Mesendoderm (in vitro differentiated cells): Measurements from ENCODE around the gene NAB1.
A peak's percentile ranks its signal among the peaks of the same experiment; 100 is the strongest.

Experiments used
- DNase-seq: peaks from one replicate; pipeline ENCODE4 v3.0.0; 2013
- H2AK5ac ChIP-seq: 2 replicates; pipeline ENCODE4 v1.6.1; 2013; ENCODE audit warnings: low read length, inconsistent platforms
- H2BK120ac ChIP-seq: 2 replicates; pipeline ENCODE4 v1.6.1; 2013; ENCODE audit warnings: low read depth, mild to moderate bottlenecking, low read length, moderate library complexity, mixed read lengths
- H2BK15ac ChIP-seq: replicated peaks from 2 replicates; pipeline ENCODE4 v1.6.1; 2013; ENCODE audit warnings: low read depth, mild to moderate bottlenecking, moderate library complexity
- H2BK5ac ChIP-seq: 2 replicates; pipeline ENCODE4 v1.6.1; 2013; ENCODE audit warnings: low read length, inconsistent platforms
- H3K18ac ChIP-seq: 2 replicates; pipeline ENCODE4 v1.6.1; 2013; ENCODE audit warnings: mild to moderate bottlenecking, low read length, mixed read lengths
- H3K23ac ChIP-seq: one replicate; pipeline ENCODE4 v1.6.1; 2013; ENCODE audit warnings: low read length
- H3K27ac ChIP-seq: 2 replicates; pipeline ENCODE4 v1.5.1; 2013; ENCODE audit warnings: low read depth, mild to moderate bottlenecking, inconsistent platforms, low read length, moderate library complexity
- H3K27me3 ChIP-seq: 2 replicates; pipeline ENCODE4 v1.6.1; 2013; ENCODE audit warnings: low read length, control low read depth, mild to moderate bottlenecking, inconsistent platforms; ENCODE audit not compliant: insufficient read depth, poor library complexity
- H3K36me3 ChIP-seq: 2 replicates; pipeline ENCODE4 v1.6.1; 2013; ENCODE audit warnings: low read length, inconsistent platforms; ENCODE audit not compliant: control insufficient read depth, insufficient read depth
- H3K4ac ChIP-seq: one replicate; pipeline ENCODE4 v1.6.1; 2013; ENCODE audit warnings: low read depth, mild to moderate bottlenecking, low read length, moderate library complexity
- H3K4me1 ChIP-seq: 2 replicates; pipeline ENCODE4 v1.6.1; 2013; ENCODE audit warnings: low read depth, low read length, inconsistent platforms; ENCODE audit not compliant: control insufficient read depth
- H3K4me2 ChIP-seq: 2 replicates; pipeline ENCODE4 v1.6.1; 2013; ENCODE audit warnings: low read length
- H3K4me3 ChIP-seq: 2 replicates; pipeline ENCODE4 v1.5.1; 2013; ENCODE audit warnings: mild to moderate bottlenecking, low read length
- H3K56ac ChIP-seq: one replicate; pipeline ENCODE4 v1.6.1; 2013; ENCODE audit warnings: low read length
- H3K79me1 ChIP-seq: 2 replicates; pipeline ENCODE4 v1.6.1; 2013; ENCODE audit warnings: low read length, inconsistent platforms
- H3K79me2 ChIP-seq: 2 replicates; pipeline ENCODE4 v1.6.1; 2013; ENCODE audit warnings: mild to moderate bottlenecking, low read length; ENCODE audit not compliant: control insufficient read depth, insufficient read depth
- H3K9ac ChIP-seq: 2 replicates; pipeline ENCODE4 v1.6.1; 2013; ENCODE audit warnings: low read length, inconsistent platforms
- H4K5ac ChIP-seq: one replicate; pipeline ENCODE4 v1.6.1; 2013; ENCODE audit warnings: low read length
- H4K8ac ChIP-seq: one replicate; pipeline ENCODE4 v1.6.1; 2013; ENCODE audit warnings: low read depth, mild to moderate bottlenecking, control low read depth, low read length, moderate library complexity
- WGBS: extraction: QIAGEN DNeasy Blood & Tissue Kit; methylation state at CpG from one replicate; pipeline ENCODE4 v1.1.7; 2013; ENCODE audit warnings: low lambda C conversion rate, missing lambda C conversion rate; ENCODE audit not compliant: insufficient coverage; ENCODE audit errors: extremely low coverage; 5-methylcytosine and 5-hydroxymethylcytosine counted together

The NAB1 gene

DNA sequence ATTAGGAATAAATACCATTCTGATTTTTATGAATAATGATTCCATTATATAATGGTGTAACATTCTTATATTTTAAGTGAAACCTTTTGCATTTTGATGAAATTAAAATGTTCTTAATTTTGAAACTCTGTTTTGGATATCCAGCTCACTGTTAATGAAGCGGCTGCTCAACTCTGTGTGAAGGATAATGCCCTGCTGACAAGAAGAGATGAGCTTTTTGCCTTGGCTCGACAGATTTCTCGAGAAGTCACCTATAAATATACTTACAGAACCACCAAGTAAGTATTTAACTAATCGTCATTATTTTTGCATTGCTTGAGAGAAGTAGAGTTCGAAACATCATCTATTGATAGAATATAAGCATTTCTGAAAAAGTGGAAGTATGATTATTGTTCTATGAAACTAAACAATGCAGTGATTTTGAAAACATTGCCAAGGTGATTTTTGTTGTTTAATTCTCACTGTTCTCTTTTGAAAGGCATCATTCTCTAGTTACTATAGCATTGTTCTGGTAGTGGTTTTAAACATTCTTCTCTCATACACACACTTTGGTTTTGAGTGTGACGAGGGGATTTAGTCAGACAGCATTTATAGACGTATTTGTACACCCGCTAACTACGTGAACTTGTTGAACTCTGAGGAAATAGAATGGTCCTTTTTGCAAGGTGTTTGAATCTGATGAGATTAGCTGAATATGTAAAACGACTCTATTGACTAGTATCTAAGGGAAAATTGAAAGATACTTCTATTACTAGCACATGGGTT, 21.5 kb downstream of the NAB1 start:
- Histone ChIP-seq H3K18ac (no peak overlapping the region), H3K4me3 (no peak overlapping the region), H3K79me1 (no peaks in the 10 kb centered on the region), H2AK5ac (no peak overlapping the region), H3K4me1 (peaks cover 4% of the 10 kb centered on the region), H3K9ac (no peak overlapping the region), H2BK120ac (no peak overlapping the region), H3K27ac (no peak overlapping the region), H3K27me3 (no peaks in the 10 kb centered on the region), H2BK5ac (no peak overlapping the region), H3K79me2 (no peaks in the 10 kb centered on the region), H3K56ac (no peak overlapping the region), H3K4me2 (no peak overlapping the region), H3K23ac (no peak overlapping the region), H2BK15ac (no peak overlapping the region), H3K4ac (no peak overlapping the region), H4K8ac (no peak overlapping the region), H3K36me3 (no peaks in the 10 kb centered on the region), H4K5ac (no peak overlapping the region)
- no peak for DNase-seq
- WGBS, result no CpG with 5 or more reads among the region's 10 CpGs

DNA sequence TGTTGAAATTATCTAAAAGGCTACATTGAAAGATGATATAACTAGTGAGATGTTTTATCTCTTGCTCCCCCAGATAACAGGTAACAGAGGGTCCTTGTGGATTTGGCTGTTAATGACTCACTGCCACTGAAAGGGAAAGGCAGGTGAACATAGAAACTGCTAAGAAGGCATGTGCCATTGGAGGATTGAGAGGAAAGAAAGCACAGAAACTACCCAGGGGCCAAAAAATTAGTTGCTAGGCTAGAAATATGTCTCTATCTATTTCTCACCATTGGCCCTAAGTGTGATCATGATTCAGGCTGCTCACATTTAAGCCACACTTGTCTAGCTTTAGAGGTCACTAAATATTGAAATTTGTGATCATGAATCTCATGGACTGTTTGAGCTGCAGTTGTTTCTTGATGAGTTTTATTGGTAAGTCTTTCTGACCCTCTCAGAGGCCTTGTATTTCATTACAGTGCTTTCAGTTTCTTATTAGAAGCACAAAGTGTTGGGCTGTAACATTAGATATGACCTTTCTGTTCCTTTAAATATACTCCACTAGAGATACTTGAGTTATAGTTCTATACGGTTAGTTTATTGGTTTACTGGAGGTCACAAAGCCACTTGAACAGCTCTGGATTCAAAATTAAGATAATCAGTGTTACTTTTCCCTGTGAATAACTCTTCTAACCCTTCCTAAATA, 26.2 kb downstream of the NAB1 start:
- H3K18ac ChIP-seq, result no peak overlapping the region
- DNase-seq, result peak; percentile 58
- H3K27ac ChIP-seq, result no peak overlapping the region
- no peak overlapping the region for H2BK5ac ChIP-seq
- H2BK15ac ChIP-seq, result no peak overlapping the region
- no peak overlapping the region for H3K9ac ChIP-seq
- no peak overlapping the region for H3K4me3 ChIP-seq
- H3K56ac ChIP-seq, result no peak overlapping the region
- H4K8ac ChIP-seq, result no peak overlapping the region
- peaks cover 16% of the 10 kb centered on the region for H3K4me1 ChIP-seq
- no peak overlapping the region for H3K23ac ChIP-seq
- H3K36me3 ChIP-seq, result no peaks in the 10 kb centered on the region
- H3K4ac ChIP-seq, result no peak overlapping the region
- no peak overlapping the region for H2BK120ac ChIP-seq
- WGBS, result no CpG with 5 or more reads among the region's 1 CpG
- H3K79me2 ChIP-seq, result no peaks in the 10 kb centered on the region
- no peak overlapping the region for H3K4me2 ChIP-seq
- no peaks in the 10 kb centered on the region for H3K79me1 ChIP-seq
- no peak overlapping the region for H4K5ac ChIP-seq
- H3K27me3 ChIP-seq, result no peaks in the 10 kb centered on the region
- no peak overlapping the region for H2AK5ac ChIP-seq

- Histone ChIP-seq H4K5ac (no peak overlapping the region), H3K18ac (peak overlapping the region; percentile 90), H3K79me1 (no peaks in the 10 kb centered on the region), H3K56ac (no peak overlapping the region), H2AK5ac (no peak overlapping the region), H3K4ac (no peak overlapping the region), H3K36me3 (no peaks in the 10 kb centered on the region), H2BK120ac (no peak overlapping the region), H3K27me3 (no peaks in the 10 kb centered on the region), H3K4me2 (no peak overlapping the region), H3K9ac (no peak overlapping the region), H3K27ac (no peak overlapping the region), H3K79me2 (no peaks in the 10 kb centered on the region), H2BK15ac (no peak overlapping the region), H3K4me3 (no peak overlapping the region), H3K4me1 (peaks cover 16% of the 10 kb centered on the region), H3K23ac (no peak overlapping the region), H2BK5ac (no peak overlapping the region), H4K8ac (no peak overlapping the region)
- DNase-seq, result no peak
- WGBS, result no CpG with 5 or more reads among the region's 4 CpGs
Observed at GRCh38 chr2:190677255-190677654, 28.4 kb downstream of the NAB1 start.

- peak; percentile 84 for DNase-seq
- H3K27ac ChIP-seq, result peak overlapping the region; percentile 7
- H3K27me3 ChIP-seq, result no peaks in the 10 kb centered on the region
- no peak overlapping the region for H2BK120ac ChIP-seq
- no peaks in the 10 kb centered on the region for H3K79me1 ChIP-seq
- H3K9ac ChIP-seq, result no peak overlapping the region
- no peak overlapping the region for H2AK5ac ChIP-seq
- no peaks in the 10 kb centered on the region for H3K79me2 ChIP-seq
- peak overlapping the region; percentile 34 for H3K56ac ChIP-seq
- no peak overlapping the region for H3K23ac ChIP-seq
- WGBS, result no CpG with 5 or more reads among the region's 6 CpGs
- no peak overlapping the region for H4K5ac ChIP-seq
- H3K4ac ChIP-seq, result no peak overlapping the region
- no peak overlapping the region for H3K4me2 ChIP-seq
- H3K18ac ChIP-seq, result peak overlapping the region; percentile 4
- no peak overlapping the region for H3K4me3 ChIP-seq
- H4K8ac ChIP-seq, result no peak overlapping the region
- peaks cover 16% of the 10 kb centered on the region for H3K4me1 ChIP-seq
- H2BK15ac ChIP-seq, result no peak overlapping the region
- H3K36me3 ChIP-seq, result no peaks in the 10 kb centered on the region
- peak overlapping the region; percentile 33 for H2BK5ac ChIP-seq
Observed at GRCh38 chr2:190678444-190679162, 29.7 kb downstream of the NAB1 start.

DNA sequence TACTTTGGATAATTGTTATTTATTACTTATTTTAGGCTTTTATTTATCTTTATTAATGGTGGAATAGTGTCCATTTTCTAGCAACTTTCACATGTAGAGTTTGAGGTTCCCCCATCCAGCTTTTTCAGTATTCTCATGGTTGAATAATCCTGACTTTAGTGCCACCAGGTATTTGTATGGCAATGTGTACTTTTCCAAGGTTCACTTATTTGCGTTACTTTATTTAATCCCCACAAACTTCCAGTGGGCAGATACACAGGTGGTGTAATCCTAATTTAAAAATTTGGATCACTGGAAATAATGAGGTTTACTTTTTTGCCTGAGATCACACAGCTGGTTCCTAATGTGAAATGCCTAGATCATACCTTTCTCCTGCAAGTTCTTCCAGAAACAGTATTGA, 30.5 kb downstream of the NAB1 start:
- Histone ChIP-seq H3K36me3 (no peaks in the 10 kb centered on the region), H3K27me3 (no peaks in the 10 kb centered on the region), H3K4me3 (no peak overlapping the region), H2AK5ac (peak overlapping the region; percentile 59), H3K9ac (no peak overlapping the region), H2BK120ac (no peak overlapping the region), H2BK5ac (peak overlapping the region; percentile 38), H2BK15ac (peak overlapping the region; percentile 66), H3K79me2 (no peaks in the 10 kb centered on the region), H3K4me1 (peaks cover 14% of the 10 kb centered on the region), H3K79me1 (no peaks in the 10 kb centered on the region), H3K4ac (no peak overlapping the region), H3K56ac (peak overlapping the region; percentile 51), H3K23ac (no peak overlapping the region), H3K4me2 (no peak overlapping the region), H4K5ac (no peak overlapping the region), H4K8ac (no peak overlapping the region), H3K18ac (peak overlapping the region; percentile 73), H3K27ac (peak overlapping the region; percentile 46)
- DNase-seq, result no peak
- WGBS, result no CpG with 5 or more reads among the region's 1 CpG
